Bronchial epithelial cell (primary cell): ENCODE results near the gene NCOA7. TPM values are rescaled to one million over a fixed set of nuclear protein-coding genes. Genes with fewer than 3 reads are reported as not detected.

Experiments used
- DNase-seq: peaks from one replicate; pipeline ENCODE4 v3.0.0-alpha.2; 2010; ENCODE audit warnings: low read depth
- FAIRE-seq: peaks from 2 replicates; lab custom pipeline; 2011; peaks lifted over from hg19 to GRCh38; lab: Jason Lieb, UNC
- H3K27me3 ChIP-seq: 2 replicates; pipeline ENCODE4 v1.5.1; 2011; ENCODE audit warnings: low read length; ENCODE audit not compliant: control insufficient read depth, insufficient read depth
- H3K36me3 ChIP-seq: 2 replicates; pipeline ENCODE4 v1.5.1; 2011; ENCODE audit warnings: low read length; ENCODE audit not compliant: control insufficient read depth, insufficient read depth
- H3K4me3 ChIP-seq: 2 replicates; pipeline ENCODE4 v1.5.1; 2011; ENCODE audit warnings: mild to moderate bottlenecking, low read depth, low read length, control low read depth
- CTCF ChIP-seq: IDR thresholded peaks from 2 replicates; pipeline ENCODE4 v1.5.1; 2011; ENCODE audit warnings: mild to moderate bottlenecking, moderate library complexity, low read length, control low read depth, inconsistent platforms; ENCODE audit not compliant: insufficient read depth, severe bottlenecking
- total RNA-seq: library from RNA; depleted of rRNA; stranded (reverse); fragments of >200 nt; gene quantifications from 2 replicates; pipeline ENCODE4 v1.2.1, GENCODE V29; 2014

NCOA7 gene
- total RNA-seq, 1 donor from 2014 or later, result 39.0 TPM

- TF ChIP-seq CTCF, result no peak
- DNase-seq (no peak), FAIRE-seq (peak; percentile 13)
- no peaks in the 10 kb centered on the region for H3K36me3 ChIP-seq
- H3K27me3 ChIP-seq, result no peaks in the 10 kb centered on the region
- no peak overlapping the region for H3K4me3 ChIP-seq
Measured at GRCh38 chr6:125828476-125829039, 37.8 kb downstream of the NCOA7 start.

- FAIRE-seq (no peak), DNase-seq (no peak)
- Histone ChIP-seq H3K36me3 (no peaks in the 10 kb centered on the region), H3K27me3 (no peaks in the 10 kb centered on the region), H3K4me3 (no peak overlapping the region)
- no peak for TF ChIP-seq CTCF
Measured at GRCh38 chr6:125829433-125829832, 38.7 kb downstream of the NCOA7 start.

GRCh38 chr6:125831659-125832058, 40.9 kb downstream of the NCOA7 start:
- no peak for TF ChIP-seq CTCF
- FAIRE-seq, result no peak

GRCh38 chr6:125832391-125833117, 41.8 kb downstream of the NCOA7 start:
- FAIRE-seq, result no peak
- Histone ChIP-seq H3K36me3 (no peaks in the 10 kb centered on the region), H3K27me3 (no peaks in the 10 kb centered on the region), H3K4me3 (no peak overlapping the region)
- no peak for TF ChIP-seq CTCF
- no peak for DNase-seq

More at GRCh38 chr6:125831659-125832058, 40.9 kb downstream of the NCOA7 start:
- no peaks in the 10 kb centered on the region for H3K36me3 ChIP-seq
- no peaks in the 10 kb centered on the region for H3K27me3 ChIP-seq
- H3K4me3 ChIP-seq, result no peak overlapping the region
- DNase-seq, result no peak

GRCh38 chr6:125834348-125834747, 43.6 kb downstream of the NCOA7 start:
- TF ChIP-seq CTCF, result no peak

More at GRCh38 chr6:125834348-125834747, 43.6 kb downstream of the NCOA7 start:
- Histone ChIP-seq H3K36me3 (no peaks in the 10 kb centered on the region), H3K27me3 (no peaks in the 10 kb centered on the region), H3K4me3 (no peak overlapping the region)
- DNase-seq, result no peak
- FAIRE-seq, result no peak
